Kidney (tissue), 14 donors: ENCODE data around the gene NUMBL. TPM values are rescaled to one million over a fixed set of nuclear protein-coding genes. Genes with fewer than 3 reads are reported as not detected.

ENCODE experiments used
- DNase-seq, 5 donors: peaks; one replicate each; pipeline ENCODE4 v3.0.0-alpha.2; 2013 to 2020
- FAIRE-seq: peaks from 2 replicates; lab custom pipeline; 2012; peaks lifted over from hg19 to GRCh38; lab: Jason Lieb, UNC
- H3K27ac ChIP-seq, 2 donors: one replicate each; pipeline ENCODE4 v1.7.0; 2013; ENCODE audit warnings: low read depth in 2 of 2, low read length in 2 of 2, inconsistent platforms in 1 of 2
- H3K27me3 ChIP-seq: one replicate; pipeline ENCODE4 v1.7.1; 2013; ENCODE audit warnings: low read length, inconsistent platforms; ENCODE audit not compliant: control insufficient read depth, insufficient read depth
- H3K36me3 ChIP-seq, 3 donors: one replicate each; pipeline versions ENCODE4 v1.7.0 to v1.7.1; 2013; ENCODE audit warnings: low read length in 3 of 3, control low read depth in 1 of 3, inconsistent platforms in 1 of 3; ENCODE audit not compliant: insufficient read depth in 3 of 3, control insufficient read depth in 2 of 3
- H3K4me1 ChIP-seq, 3 donors: one replicate each; pipeline versions ENCODE4 v1.7.0 to v1.7.1; 2013; ENCODE audit warnings: low read length in 3 of 3, inconsistent platforms in 1 of 3, low read depth in 1 of 3; ENCODE audit not compliant: control insufficient read depth in 2 of 3, insufficient read depth in 2 of 3
- H3K4me3 ChIP-seq, 3 donors: one replicate each; pipeline versions ENCODE4 v1.7.0 to v1.8.1; 2013; ENCODE audit warnings: low read length in 3 of 3, control low read depth in 1 of 3, inconsistent platforms in 1 of 3
- H3K9ac ChIP-seq, 3 donors: one replicate each; pipeline versions ENCODE4 v1.7.0 to v1.7.1; 2013; ENCODE audit warnings: low read length in 3 of 3, control low read depth in 1 of 3, inconsistent platforms in 1 of 3
- H3K9me3 ChIP-seq, 3 donors: one replicate each; pipeline versions ENCODE4 v1.7.0 to v1.7.1; 2013; ENCODE audit warnings: low read length in 3 of 3, control low read depth in 1 of 3, inconsistent platforms in 1 of 3; ENCODE audit not compliant: control insufficient read depth in 2 of 3, insufficient read depth in 1 of 3
- CTCF ChIP-seq: IDR thresholded peaks from 3 replicates; pipeline ENCODE4 v1.5.1; 2012; ENCODE audit warnings: mild to moderate bottlenecking, moderate library complexity, borderline replicate concordance; ENCODE audit not compliant: insufficient read depth; ENCODE audit errors: extremely low read depth
- intact Hi-C: fragments of 100-400 bp; cut with DNase I; formaldehyde crosslinking; loops from one replicate; pipeline ENCODE4 v1.11.1; 2022
- polyA plus RNA-seq: library from polyadenylated mRNA; stranded (reverse); fragments of 350-450 nt; fragmentation: Illumina TruSeq; extraction: RNeasy Lipid Tissue Mini Kit (QIAGEN cat#74804); gene quantifications from one replicate; pipeline ENCODE4 v1.2.3, GENCODE V29; 2014; ENCODE audit warnings: low read depth, low replicate concordance; ENCODE audit not compliant: insufficient read depth
- total RNA-seq: library from RNA; stranded (reverse); fragmentation: NEBNext Ultra II Directional; extraction: Animal tissue kit (Norgen Biotek cat#: 25700); gene quantifications from one replicate; pipeline ENCODE4 v1.2.1, GENCODE V29; 2021
- donor health status: control.
- donor health status: control.
- donor health status: control.
- donor health status: control.
- donor health status: control.
- donor health status: DM: yes; HTN: yes; CAD: no.
- donor health status: Normal renal cell carcinoma (clear cell type).

Gene NUMBL
- total and polyA plus RNA-seq, 2 donors from 2014 or later, result 3.3 to 24.3 TPM

GRCh38 chr19:40632311-40633036, 58.0 kb downstream of the NUMBL start:
- Histone ChIP-seq H3K9me3 (no peaks in the 10 kb centered on the region), H3K9ac (no peak overlapping the region), H3K27me3 (no peaks in the 10 kb centered on the region), H3K4me1 (peaks cover 0 to 6% (median 0%) of the 10 kb centered on the region in 3 donors), H3K4me3 (no peak overlapping the region), H3K36me3 (no peaks in the 10 kb centered on the region), H3K27ac (no peak overlapping the region)
- no peak for TF ChIP-seq CTCF
- FAIRE-seq (no peak), DNase-seq (no peak)
- intact Hi-C loops, result no loop called here

GRCh38 chr19:40630571-40631160, 59.8 kb downstream of the NUMBL start:
- Histone ChIP-seq H3K9me3 (no peaks in the 10 kb centered on the region), H3K27ac (no peak overlapping the region), H3K4me1 (peaks cover 0 to 6% (median 0%) of the 10 kb centered on the region in 3 donors), H3K9ac (no peak overlapping the region), H3K4me3 (no peak overlapping the region), H3K36me3 (no peaks in the 10 kb centered on the region), H3K27me3 (no peaks in the 10 kb centered on the region)
- DNase-seq (no peak), FAIRE-seq (no peak)
- no peak for TF ChIP-seq CTCF
- intact Hi-C loops, result no loop called here

GRCh38 chr19:40629346-40629745, 61.1 kb downstream of the NUMBL start:
- Histone ChIP-seq H3K27ac (no peak overlapping the region), H3K27me3 (no peaks in the 10 kb centered on the region), H3K4me1 (peaks cover 0 to 6% (median 0%) of the 10 kb centered on the region in 3 donors), H3K4me3 (no peak overlapping the region), H3K36me3 (no peaks in the 10 kb centered on the region), H3K9me3 (no peaks in the 10 kb centered on the region), H3K9ac (no peak overlapping the region)
- DNase-seq (no peak), FAIRE-seq (no peak)
- TF ChIP-seq CTCF, result no peak
- intact Hi-C loops, result no loop called here
